Activated T-helper 17 cell treated with anti-CD3 and anti-CD28 coated beads, Interleukin-2, amount 50 U/mL, for 72 hours (primary cell): ENCODE data around the gene AP2S1. TPM values are rescaled to one million over a fixed set of nuclear protein-coding genes. Genes with fewer than 3 reads are reported as not detected.
"Not testable (repeated sequence)": the region's sequence is repeated elsewhere in the genome, so short reads cannot be mapped to it uniquely, and the experiment has no call there.

ENCODE experiments used
- ATAC-seq: fragments of 150-1000 bp; cut with Tn5 transposase; replicated peaks from 2 replicates; pipeline ENCODE4 v1.10.0; 2021; ENCODE audit warnings: mild to moderate bottlenecking, moderate library complexity
- H3K27ac Mint-ChIP-seq: one replicate; pipeline ENCODE4 v1.8.0; 2022; ENCODE audit warnings: mixed read lengths
- H3K27me3 Mint-ChIP-seq: one replicate; pipeline ENCODE4 v1.8.0; 2022; ENCODE audit warnings: mixed read lengths
- H3K36me3 Mint-ChIP-seq: one replicate; pipeline ENCODE4 v1.8.0; 2022; ENCODE audit warnings: low read depth, mild to moderate bottlenecking, mixed read lengths
- H3K4me1 Mint-ChIP-seq: one replicate; pipeline ENCODE4 v1.8.0; 2022; ENCODE audit warnings: mixed read lengths
- H3K4me3 Mint-ChIP-seq: one replicate; pipeline ENCODE4 v1.8.0; 2022; ENCODE audit warnings: mild to moderate bottlenecking, mixed read lengths
- H3K9me3 Mint-ChIP-seq: one replicate; pipeline ENCODE4 v1.8.0; 2022; ENCODE audit warnings: mixed read lengths
- total RNA-seq, 2 donors: library from RNA; stranded (reverse); gene quantifications; one replicate each; pipeline ENCODE4 v1.2.3, GENCODE V29; 2022

The AP2S1 gene
- total RNA-seq, 2 donors from 2014 or later, result 69.7 to 137 TPM

- Mint-ChIP-seq H3K4me1 (no peaks in the 10 kb centered on the region), H3K4me3 (no peak overlapping the region), H3K36me3 (peaks cover 60% of the 10 kb centered on the region), H3K27ac (no peak overlapping the region), H3K27me3 (no peaks in the 10 kb centered on the region), H3K9me3 (no peaks in the 10 kb centered on the region)
- ATAC-seq, result peak; percentile 79
Observed at GRCh38 chr19:46840498-46840942, 10.1 kb downstream of the AP2S1 start.

GRCh38 chr19:46839752-46840497, 10.7 kb downstream of the AP2S1 start:
- Mint-ChIP-seq H3K27me3 (no peaks in the 10 kb centered on the region), H3K4me3 (no peak overlapping the region), H3K36me3 (peaks cover 58% of the 10 kb centered on the region), H3K9me3 (no peaks in the 10 kb centered on the region), H3K4me1 (no peaks in the 10 kb centered on the region), H3K27ac (no peak overlapping the region)
- no peak for ATAC-seq

- no peaks in the 10 kb centered on the region for H3K27me3 Mint-ChIP-seq
- H3K9me3 Mint-ChIP-seq, result no peaks in the 10 kb centered on the region
- no peaks in the 10 kb centered on the region for H3K4me1 Mint-ChIP-seq
Observed at GRCh38 chr19:46838160-46838559, 12.5 kb downstream of the AP2S1 start.

GRCh38 chr19:46834984-46835383, 15.7 kb downstream of the AP2S1 start:
- no peaks in the 10 kb centered on the region for H3K9me3 Mint-ChIP-seq
- no peak overlapping the region for H3K27ac Mint-ChIP-seq
- no peak overlapping the region for H3K4me3 Mint-ChIP-seq
- H3K4me1 Mint-ChIP-seq, result no peaks in the 10 kb centered on the region
- no peak for ATAC-seq
- peaks cover 5% of the 10 kb centered on the region for H3K27me3 Mint-ChIP-seq
- H3K36me3 Mint-ChIP-seq, result peaks cover 31% of the 10 kb centered on the region

More at GRCh38 chr19:46838160-46838559, 12.5 kb downstream of the AP2S1 start:
- no peak overlapping the region for H3K4me3 Mint-ChIP-seq
- ATAC-seq, result no peak
- peaks cover 44% of the 10 kb centered on the region for H3K36me3 Mint-ChIP-seq
- H3K27ac Mint-ChIP-seq, result no peak overlapping the region

GRCh38 chr19:46834121-46834520, 16.5 kb downstream of the AP2S1 start:
- peaks cover 5% of the 10 kb centered on the region for H3K27me3 Mint-ChIP-seq
- no peak for ATAC-seq
- H3K36me3 Mint-ChIP-seq, result peaks cover 23% of the 10 kb centered on the region
- H3K4me1 Mint-ChIP-seq, result peaks cover 3% of the 10 kb centered on the region
- no peaks in the 10 kb centered on the region for H3K9me3 Mint-ChIP-seq
- H3K27ac Mint-ChIP-seq, result no peak overlapping the region
- H3K4me3 Mint-ChIP-seq, result no peak overlapping the region

- no peak overlapping the region for H3K27ac Mint-ChIP-seq
- no peak for ATAC-seq
Observed at GRCh38 chr19:46830864-46831263, 19.8 kb downstream of the AP2S1 start.

GRCh38 chr19:46828484-46828883, 22.2 kb downstream of the AP2S1 start:
- Mint-ChIP-seq H3K9me3 (no peaks in the 10 kb centered on the region), H3K36me3 (no peaks in the 10 kb centered on the region), H3K4me1 (peaks cover 5% of the 10 kb centered on the region), H3K4me3 (no peak overlapping the region), H3K27ac (peak overlapping the region; percentile 15), H3K27me3 (peaks cover 5% of the 10 kb centered on the region)
- ATAC-seq, result peak; percentile 88

More at GRCh38 chr19:46830864-46831263, 19.8 kb downstream of the AP2S1 start:
- Mint-ChIP-seq H3K36me3 (no peaks in the 10 kb centered on the region), H3K9me3 (no peaks in the 10 kb centered on the region), H3K27me3 (peaks cover 5% of the 10 kb centered on the region), H3K4me1 (peaks cover 5% of the 10 kb centered on the region), H3K4me3 (no peak overlapping the region)

GRCh38 chr19:46825731-46826055, 25.0 kb downstream of the AP2S1 start:
- Mint-ChIP-seq H3K36me3 (no peaks in the 10 kb centered on the region), H3K9me3 (no peaks in the 10 kb centered on the region), H3K27me3 (peaks cover under 1% of the 10 kb centered on the region), H3K4me3 (no peak overlapping the region), H3K4me1 (peaks cover 9% of the 10 kb centered on the region), H3K27ac (peak overlapping the region; percentile 71)
- no peak for ATAC-seq

- H3K27me3 Mint-ChIP-seq, result no peaks in the 10 kb centered on the region
- no peak for ATAC-seq
- H3K36me3 Mint-ChIP-seq, result no peaks in the 10 kb centered on the region
- H3K4me1 Mint-ChIP-seq, result peaks cover 14% of the 10 kb centered on the region
- no peaks in the 10 kb centered on the region for H3K9me3 Mint-ChIP-seq
- H3K27ac Mint-ChIP-seq, result peak overlapping the region; percentile 71
- no peak overlapping the region for H3K4me3 Mint-ChIP-seq
Observed at GRCh38 chr19:46824890-46825730, 25.5 kb downstream of the AP2S1 start.

GRCh38 chr19:46823049-46823448, 27.6 kb downstream of the AP2S1 start:
- Mint-ChIP-seq H3K36me3 (no peaks in the 10 kb centered on the region), H3K4me1 (peaks cover 14% of the 10 kb centered on the region), H3K27me3 (no peaks in the 10 kb centered on the region), H3K9me3 (no peaks in the 10 kb centered on the region), H3K4me3 (no peak overlapping the region), H3K27ac (no peak overlapping the region)
- no peak for ATAC-seq

GRCh38 chr19:46822410-46822787, 28.2 kb downstream of the AP2S1 start:
- H3K27me3 Mint-ChIP-seq, H3K36me3 Mint-ChIP-seq, H3K9me3 Mint-ChIP-seq, ATAC-seq: not testable (repeated sequence)
- H3K4me3 Mint-ChIP-seq, result peak overlapping the region; percentile 39
- H3K4me1 Mint-ChIP-seq, result peaks cover 14% of the 10 kb centered on the region
- peak overlapping the region; percentile 33 for H3K27ac Mint-ChIP-seq

GRCh38 chr19:46821512-46822409, 28.9 kb downstream of the AP2S1 start:
- Mint-ChIP-seq H3K27me3 (no peaks in the 10 kb centered on the region), H3K4me3 (peak overlapping the region; percentile 45)

GRCh38 chr19:46818812-46819211, 31.8 kb downstream of the AP2S1 start:
- no peaks in the 10 kb centered on the region for H3K36me3 Mint-ChIP-seq
- peaks cover 14% of the 10 kb centered on the region for H3K4me1 Mint-ChIP-seq
- no peak overlapping the region for H3K27ac Mint-ChIP-seq
- peaks cover 1% of the 10 kb centered on the region for H3K27me3 Mint-ChIP-seq
- no peaks in the 10 kb centered on the region for H3K9me3 Mint-ChIP-seq
- peak; percentile 75 for ATAC-seq
- H3K4me3 Mint-ChIP-seq, result peak overlapping the region; percentile 40

More at GRCh38 chr19:46821512-46822409, 28.9 kb downstream of the AP2S1 start:
- peaks cover 14% of the 10 kb centered on the region for H3K4me1 Mint-ChIP-seq
- no peaks in the 10 kb centered on the region for H3K36me3 Mint-ChIP-seq
- peak overlapping the region; percentile 33 for H3K27ac Mint-ChIP-seq
- ATAC-seq, result peak; percentile 78
- no peaks in the 10 kb centered on the region for H3K9me3 Mint-ChIP-seq
